Non-pigmented ciliary epithelial cell (primary cell): ENCODE data around the gene DNAJC11.
"Not testable (repeated sequence)": the region's sequence is repeated elsewhere in the genome, so short reads cannot be mapped to it uniquely, and the experiment has no call there.

ENCODE experiments used
- DNase-seq: peaks from one replicate; pipeline ENCODE4 v3.0.0-alpha.2; 2010; ENCODE audit warnings: low read depth

DNAJC11 gene, protein sequence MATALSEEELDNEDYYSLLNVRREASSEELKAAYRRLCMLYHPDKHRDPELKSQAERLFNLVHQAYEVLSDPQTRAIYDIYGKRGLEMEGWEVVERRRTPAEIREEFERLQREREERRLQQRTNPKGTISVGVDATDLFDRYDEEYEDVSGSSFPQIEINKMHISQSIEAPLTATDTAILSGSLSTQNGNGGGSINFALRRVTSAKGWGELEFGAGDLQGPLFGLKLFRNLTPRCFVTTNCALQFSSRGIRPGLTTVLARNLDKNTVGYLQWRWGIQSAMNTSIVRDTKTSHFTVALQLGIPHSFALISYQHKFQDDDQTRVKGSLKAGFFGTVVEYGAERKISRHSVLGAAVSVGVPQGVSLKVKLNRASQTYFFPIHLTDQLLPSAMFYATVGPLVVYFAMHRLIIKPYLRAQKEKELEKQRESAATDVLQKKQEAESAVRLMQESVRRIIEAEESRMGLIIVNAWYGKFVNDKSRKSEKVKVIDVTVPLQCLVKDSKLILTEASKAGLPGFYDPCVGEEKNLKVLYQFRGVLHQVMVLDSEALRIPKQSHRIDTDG

DNA sequence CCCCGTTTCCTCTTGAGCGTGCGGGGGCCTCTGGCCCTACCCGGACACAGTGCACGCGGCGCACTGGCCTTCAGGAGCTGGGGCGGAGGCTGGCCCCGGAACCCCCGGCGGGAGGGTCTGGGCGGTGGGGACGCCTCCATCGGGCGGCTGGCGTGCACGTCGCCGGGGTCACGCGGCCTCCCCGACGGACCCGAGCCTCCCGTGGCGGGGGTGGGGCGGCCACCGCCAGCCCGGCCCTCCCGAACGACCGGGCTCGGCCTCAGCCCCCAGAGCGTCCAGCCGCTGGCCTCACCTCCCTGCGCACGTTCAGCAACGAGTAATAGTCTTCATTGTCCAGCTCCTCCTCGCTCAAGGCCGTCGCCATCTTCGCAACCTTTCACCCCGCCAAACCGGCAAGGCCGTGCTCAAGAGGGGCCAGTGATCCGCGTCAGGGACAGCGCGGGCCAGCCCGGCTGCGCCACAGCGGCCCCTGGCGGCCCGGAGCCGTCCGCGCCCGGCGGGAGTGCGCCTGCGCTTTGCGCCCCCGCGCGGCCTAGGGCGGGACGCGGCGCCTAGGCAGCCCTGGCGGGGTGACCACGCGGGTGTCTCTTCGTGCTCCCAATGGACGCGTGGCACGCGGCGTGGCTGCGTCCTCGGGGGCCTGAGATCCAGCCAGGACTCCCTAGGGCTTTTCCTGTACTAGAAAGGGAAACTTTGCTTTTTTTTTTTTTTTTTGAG, at the start of gene DNAJC11:
TSS of gene DNAJC11 (minus strand) at position 380 of the 717 bp plus-strand sequence. CDS start at position 364, 16 bp downstream.
- DNase-seq = no peak

DNA sequence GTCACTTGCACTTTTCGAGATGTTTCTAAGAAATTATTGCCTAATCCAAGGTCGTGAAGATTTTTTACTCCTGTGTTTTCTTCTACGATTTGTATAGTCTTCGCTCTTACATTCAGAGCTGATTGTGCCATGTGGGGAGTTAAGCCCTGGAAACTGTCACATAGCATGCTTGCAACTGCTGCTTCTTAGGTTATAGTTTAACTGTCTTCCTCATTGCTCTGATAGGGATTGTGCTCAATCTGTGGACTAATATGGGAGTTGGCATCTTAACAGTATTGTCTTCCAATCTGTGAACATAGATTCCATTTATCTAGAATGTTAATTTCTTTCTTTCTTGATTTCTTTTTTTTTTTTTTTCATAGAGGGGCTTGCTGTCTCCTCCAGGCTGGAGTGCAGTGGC, 48.9 kb upstream of the DNAJC11 start:
- no peak for DNase-seq

DNA sequence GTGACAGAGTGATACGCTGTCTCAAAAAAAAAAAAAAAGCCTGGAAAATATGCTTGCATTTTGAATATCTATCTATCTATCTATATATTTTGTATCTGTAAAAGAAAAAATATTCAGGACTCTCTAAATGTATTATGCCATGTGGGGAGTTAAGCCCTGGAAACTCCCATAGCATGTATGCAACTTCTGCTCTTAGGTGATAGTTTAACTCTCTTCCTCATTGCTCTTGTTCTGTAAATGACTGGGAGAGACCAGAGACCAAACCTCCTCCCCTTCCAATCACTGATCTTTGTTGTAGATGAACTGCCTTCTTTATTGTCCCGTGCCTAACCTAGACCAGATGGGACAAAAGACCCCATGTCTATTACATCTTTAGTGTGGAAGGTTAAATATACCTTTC, 46.1 kb upstream of the DNAJC11 start:
- DNase-seq = no peak

DNA sequence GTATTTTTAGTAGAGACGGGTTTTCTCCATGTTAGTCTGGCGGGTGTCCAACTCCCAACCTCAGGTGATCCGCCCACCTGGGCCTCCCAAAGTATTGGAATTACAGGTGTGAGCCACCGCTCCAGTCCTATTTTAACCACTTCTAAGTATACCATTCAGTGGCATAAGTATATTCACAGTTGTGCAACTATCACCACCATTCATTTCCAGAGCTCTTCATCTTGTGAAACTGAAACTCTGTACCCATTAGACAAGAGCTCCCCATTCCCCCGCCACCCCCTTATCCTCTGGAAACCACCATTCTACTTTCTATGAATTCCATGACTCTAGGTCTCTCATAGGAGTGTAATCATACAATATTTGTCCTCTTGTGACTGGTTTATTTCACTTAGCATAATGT, 43.5 kb upstream of the DNAJC11 start:
- no peak for DNase-seq

DNA sequence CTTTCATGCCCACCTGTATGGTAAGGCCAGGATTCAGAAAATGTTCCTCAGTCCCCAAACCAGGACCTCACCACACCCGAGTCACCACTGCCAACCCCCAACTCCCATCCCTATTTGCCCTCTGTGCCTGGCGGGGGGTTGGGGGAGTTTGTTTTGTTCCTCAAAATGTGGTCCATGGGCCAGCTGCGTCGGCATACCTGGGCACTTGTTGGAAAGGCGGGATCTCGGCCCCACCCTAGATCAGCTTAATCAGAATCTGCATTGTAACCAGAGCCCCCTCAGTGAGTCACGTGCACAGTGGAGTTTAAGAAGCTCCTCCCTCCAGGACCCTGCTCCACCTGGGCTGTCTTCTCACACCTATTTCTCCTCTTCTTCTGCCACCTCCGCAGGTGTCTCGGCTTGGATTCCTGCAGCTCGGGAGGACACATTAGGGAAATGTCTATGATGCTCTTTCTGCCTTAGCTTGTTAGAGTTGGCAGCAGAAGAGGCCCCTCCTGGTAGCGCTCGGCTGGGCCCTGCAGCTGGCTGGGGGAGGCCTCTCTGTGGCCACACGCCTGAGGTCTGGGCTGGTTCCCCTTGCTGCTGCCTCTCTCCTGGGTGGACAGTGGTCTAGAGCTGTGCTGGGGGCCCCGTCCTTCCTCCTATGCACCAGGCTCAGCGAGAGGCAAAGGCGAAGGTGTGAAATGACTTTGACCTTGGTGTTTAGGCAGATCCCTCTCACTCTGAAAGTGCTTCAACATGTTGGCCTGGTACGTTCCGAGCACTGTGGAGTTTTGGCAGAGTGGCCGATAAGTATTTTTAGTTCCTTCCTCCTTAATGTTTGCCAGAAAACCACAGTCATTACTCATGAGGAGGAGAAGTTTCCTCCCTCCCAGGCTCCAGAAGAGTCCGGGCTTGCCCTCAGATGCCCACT, 41.8 kb upstream of the DNAJC11 start:
- no peak for DNase-seq

DNA sequence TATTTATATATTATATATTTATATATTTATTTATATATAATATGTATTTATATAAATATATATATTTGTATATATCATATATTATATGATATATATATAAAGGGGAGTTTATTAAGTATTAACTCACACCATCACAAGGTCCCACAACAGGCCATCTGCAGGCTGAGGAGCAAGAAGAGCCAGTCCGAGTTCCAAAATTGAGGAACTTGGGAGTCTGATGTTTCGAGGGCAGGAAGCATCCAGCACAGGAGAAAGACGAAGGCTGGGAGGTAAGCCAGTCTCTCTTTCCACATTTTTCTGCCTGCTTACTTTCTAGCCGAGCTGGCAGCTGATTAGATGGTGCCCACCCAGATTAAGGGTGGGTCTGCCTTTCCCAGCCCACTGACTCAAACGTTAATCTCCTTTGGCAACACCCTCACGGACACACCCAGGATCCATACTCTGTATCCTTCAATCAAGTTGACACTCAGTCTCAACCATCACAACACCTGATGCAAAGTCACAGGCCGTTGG, 41.1 kb upstream of the DNAJC11 start:
- not testable (repeated sequence) for DNase-seq

DNA sequence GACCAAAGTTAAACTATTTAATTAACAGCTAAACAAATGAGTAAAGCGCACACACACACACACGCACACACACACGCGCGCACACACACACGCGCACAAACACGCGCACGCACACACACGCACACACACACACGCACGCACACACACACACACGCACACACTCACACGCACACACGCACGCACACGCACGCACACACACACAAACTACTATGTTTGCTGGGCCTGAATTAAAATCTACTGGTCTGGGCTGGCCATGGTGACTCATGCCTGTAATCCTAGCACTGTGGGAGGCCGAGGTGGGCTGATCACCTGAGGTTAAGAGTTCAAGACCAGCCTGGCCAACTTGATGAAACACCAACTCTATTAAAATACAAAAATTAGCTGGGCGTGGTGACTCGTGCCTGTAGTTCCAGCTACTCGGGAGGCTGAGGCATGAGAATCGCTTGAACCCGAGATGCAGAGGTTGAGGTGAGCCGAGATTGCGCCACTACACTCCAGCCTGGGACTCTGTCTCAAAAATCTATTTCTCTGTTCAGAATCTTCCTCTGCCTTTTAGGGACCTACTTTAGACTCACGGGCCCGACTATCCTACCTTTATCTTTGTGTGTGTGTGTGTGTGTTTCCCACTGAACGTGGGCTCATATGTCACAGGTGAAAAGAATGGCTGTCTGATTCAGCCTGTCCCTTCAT, 37.5 kb upstream of the DNAJC11 start:
- no peak for DNase-seq

DNA sequence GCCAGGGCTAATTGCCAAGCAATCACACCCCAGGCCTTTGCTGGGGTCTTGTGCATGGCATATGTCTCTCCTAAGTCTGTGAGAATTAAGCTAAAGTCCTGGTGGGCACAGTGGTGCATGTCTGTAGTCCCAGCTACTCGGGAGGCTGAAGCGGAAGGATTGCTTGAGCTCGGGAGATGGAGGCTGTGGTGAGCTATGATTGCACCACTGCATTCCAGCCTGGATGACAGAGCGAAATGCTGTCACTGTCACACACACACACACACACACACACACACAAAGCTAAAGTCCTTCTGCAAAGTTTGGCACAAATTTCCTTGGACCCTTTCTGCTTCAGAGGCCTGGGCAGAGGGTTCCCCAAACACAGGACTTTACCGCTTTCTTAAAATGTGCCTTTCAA, 31.3 kb upstream of the DNAJC11 start:
- DNase-seq = no peak

DNA sequence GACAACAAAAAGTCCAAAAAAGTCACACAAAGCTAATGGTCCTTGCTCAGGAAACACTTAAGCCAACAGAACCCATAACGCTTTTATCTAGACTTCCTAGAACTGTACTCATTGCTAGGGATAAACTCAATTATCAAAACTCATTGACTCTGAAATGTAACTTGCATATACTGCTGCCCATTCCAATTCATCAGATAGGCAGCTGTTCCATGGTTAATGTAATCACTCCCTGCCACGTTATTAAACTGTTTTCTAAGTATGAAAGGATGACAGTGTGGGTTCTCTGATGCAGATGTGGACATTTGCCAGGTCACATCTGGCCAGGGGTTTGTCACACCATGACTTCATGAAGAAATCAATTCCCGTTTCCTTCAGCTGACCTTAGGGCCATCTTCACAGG, 30.3 kb upstream of the DNAJC11 start:
- DNase-seq = no peak

DNA sequence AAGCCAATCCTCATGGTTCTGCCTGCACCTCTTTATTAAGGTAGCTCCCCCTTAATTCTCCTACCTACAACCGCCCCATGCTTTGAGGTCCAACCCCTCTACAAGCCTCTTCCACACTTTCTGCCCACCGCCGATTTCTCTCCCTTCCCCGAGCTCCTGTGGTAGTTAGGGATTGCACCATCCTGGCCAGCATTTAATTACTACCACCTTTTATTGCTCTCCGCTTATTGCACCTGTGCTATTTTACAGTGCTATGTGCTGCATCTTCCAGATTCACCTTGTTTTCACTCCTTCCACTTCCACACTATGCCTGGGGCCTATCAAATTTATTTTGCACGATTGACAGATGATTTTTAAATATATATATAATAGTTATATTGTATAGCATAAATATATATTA, 29.3 kb upstream of the DNAJC11 start:
- no peak for DNase-seq

DNA sequence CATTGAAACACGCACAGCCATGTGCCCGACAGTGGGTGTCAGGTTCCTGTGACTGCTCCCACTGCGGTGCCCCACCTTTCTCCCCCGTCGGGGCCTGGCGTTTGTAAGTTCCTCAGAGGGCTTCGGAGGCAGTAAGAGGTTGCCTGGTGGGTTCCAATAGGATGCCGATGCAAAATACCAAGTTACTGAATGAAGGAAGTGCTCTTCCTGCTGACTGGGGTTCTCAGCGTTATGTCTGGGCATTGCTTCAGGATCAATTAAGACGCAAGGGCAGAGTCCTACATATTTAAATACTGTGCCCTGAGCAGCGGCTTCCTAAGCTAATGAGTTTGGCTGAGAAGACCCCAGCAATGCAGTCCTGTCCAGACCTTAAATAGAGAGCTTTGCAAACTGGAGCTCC, 28.9 kb upstream of the DNAJC11 start:
- DNase-seq = no peak

DNA sequence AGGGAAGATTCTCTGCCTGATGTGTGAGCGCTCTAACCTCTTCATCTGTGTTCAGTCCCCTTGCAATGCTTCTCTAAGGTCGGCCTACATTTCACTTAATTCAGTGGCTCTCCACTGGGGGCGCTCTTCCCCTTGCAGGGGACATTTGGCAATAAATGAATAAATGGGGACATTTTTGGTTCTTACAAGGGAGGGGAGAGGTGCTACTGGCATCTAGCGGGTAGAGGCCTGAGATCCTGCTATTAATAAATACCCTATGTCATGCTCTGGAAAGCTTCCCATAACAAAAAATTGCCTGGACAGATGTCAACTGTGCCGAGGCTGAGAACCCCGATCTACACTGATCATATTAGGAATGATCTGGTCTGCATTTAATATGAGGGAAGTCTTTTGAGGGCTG, 25.9 kb upstream of the DNAJC11 start:
- DNase-seq = peak; percentile 24

DNA sequence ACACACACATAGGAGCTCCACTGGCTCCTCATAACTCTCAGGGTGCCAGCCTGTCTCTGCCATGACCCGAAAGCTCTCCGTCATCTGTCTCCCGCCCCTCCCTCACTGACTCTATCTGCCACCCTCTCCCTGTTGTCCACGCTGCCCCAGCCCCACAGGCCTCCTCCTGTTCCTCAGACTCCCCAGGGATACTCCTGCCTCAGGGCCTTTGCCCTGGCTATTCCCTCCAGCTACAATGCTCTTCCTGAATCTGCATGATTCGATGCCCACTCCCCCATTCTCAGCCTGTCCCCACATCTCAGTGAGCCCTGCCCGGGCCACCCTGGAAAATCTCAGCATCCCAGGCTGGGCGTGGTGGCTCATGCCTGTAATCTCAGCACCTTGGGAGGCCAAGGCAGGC, 24.6 kb upstream of the DNAJC11 start:
- no peak for DNase-seq

DNA sequence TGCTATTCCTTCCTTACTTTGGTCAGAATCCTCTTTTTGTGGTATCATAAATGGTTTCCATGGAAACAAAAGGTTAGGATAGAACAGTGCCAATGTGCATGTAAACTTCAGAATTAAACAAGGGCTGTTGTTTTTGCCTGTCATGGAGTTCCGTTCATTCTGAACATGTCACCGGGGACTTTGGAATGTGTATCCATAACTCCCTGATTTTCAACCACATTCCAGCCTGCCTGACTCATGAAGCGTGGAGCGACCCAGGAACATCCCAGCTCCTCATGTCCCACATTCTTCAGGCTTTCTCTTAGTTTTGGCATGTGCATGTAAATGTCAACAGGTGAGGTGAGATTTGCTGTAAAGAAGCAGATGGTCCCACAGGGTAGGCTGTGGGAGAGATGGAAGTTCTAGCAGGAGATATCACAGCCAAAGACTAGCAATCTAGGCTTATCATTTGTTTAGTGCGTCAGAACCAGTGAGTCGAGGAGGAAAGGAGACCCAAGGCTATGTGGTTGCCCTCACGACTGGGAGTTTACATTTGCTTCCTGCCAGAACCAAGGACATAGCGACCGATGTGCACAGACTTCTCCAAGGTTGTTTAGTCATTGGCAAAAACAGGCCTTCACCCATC, 23.0 kb upstream of the DNAJC11 start:
- no peak for DNase-seq

DNA sequence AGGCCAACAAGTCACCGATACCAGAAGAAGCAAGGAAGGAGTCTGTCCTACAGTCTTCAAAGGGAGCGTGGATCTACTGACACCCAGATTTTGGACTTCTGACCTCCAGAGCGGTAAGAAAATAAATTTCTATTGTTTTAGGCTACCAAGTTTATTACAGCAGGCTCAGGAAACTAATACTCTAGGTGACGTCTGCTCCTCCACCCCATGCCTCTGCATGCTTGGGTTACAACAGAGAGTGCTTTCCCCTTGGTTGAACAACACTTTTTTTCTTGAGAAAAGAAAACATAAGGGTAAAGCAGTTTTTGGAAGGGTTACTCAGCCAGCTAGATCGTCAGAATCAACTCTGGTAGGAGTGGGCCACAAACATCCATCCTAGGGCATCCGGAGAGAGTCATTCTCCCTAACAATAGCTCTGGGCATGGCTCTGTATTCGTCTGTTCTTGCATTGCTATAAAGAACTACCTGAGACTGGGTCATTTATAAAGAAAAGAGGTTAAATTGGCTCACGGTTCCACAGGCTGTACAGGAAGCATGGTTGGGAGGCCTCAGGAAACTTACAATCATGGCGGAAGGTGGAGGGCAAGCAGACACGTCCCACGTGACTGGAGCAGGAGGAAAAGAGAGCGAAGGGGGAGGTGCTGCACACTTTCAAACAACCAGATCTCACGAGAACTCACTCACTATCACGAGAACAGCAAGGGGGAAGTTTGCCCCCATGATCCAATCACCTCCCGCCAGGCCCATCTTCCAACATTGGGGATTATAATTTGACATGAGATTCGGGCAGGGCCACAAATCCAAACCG, 22.2 kb upstream of the DNAJC11 start:
- DNase-seq = no peak

DNA sequence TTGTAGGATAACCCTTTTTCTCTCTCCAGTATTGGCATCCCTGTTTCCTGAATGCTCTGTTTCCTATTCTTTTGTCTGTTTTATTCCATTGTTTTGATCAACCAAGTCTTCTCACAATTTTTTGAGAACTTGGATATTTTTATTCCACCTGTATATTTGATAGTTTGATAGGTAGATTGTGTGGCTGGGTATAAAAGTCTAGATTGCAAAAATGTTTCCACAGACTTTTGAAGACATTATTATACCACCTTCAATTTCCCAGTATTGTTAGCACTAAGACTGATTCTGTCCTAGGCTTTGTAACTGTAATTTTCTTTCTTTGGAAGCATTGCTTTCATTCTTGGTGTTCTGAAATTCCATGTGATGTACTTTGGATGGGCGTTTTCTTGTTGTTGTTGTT, 9.6 kb upstream of the DNAJC11 start:
- DNase-seq = no peak

DNA sequence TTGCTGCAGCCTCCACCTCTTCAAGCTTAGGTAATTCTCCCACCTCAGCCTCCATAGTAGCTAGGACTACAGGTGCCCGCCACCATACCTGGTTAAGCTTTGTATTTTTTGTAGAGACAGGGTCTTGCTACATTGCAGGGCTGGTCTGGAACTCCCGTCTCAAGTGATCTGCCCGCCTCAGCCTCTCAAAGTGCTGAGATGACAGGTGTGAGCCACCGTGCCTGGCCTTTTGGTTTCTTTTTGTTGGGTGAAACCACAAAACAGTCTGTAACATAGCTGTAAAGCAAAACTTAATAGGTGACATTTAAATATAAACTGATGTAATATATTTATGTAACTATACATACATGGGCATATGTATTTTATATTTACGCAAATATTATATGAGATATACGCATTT, 3.1 kb upstream of the DNAJC11 start:
- no peak for DNase-seq

DNA sequence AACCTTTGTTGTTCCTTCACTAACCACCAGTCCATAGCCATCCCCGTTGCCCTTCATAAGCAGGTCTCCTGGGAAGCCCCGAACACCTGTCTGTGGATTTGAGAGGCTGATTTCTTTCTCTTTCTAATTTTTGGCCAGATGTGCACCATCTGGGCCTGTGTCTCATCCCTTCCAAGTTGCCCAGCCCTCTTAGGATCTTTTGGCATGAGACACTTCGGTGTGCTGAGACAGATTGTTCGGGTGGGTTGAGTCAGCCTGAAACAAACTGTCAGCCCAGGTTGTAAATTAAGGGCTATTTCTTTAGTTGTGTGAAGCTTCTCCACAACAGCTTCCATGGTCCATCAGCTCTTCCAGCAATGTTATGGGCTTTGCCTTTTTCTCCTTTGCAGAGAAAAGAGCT, 1.4 kb upstream of the DNAJC11 start:
- DNase-seq = no peak

DNA sequence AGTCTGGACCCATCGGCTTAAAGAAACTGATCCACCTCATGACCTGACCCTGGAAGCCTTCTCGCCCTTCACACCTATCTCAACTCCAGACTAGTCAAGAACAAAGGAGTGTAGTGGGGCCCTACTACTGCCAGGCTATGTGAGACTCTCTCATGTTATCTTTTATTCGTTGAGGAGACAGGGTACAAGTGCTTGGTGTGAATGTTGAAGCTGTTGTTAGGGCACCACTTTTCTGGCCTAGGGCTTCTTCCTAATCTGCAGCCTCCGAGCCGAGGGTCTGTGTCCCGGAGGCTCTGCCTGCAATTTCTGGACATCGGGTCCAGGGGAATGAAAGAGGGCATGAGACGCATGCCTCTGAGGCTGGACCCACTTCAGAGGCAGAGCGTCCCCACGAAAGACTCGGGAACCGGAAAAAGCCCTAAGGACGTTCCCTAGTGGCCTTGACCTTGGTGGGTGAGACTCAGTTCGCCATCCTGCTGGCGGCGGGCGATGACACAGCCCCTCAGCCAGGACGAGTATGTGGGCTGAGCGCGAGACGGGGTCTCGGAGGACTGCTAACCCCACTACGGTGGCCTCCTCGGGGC, 671 bp downstream of the DNAJC11 start:
- no peak for DNase-seq

DNA sequence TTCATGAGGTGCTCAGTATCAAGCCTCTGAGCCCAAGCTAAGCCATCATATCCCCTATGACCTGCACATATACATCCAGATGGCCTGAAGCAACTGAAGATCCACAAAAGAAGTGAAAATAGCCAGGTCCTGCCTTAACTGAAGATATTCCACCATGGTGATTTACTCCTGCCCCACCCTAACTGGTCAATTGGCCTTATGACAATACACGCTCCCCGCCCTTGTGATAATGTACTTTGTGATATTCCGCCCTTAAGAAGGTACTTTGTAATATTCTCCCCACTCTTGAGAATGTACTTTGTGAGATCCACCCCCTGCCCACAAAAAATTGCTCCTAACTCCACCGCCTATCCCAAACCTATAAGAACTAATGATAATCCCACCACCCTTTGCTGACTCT, 1.7 kb downstream of the DNAJC11 start:
- DNase-seq = not testable (repeated sequence)
